ENCODE results near the gene UHRF1.

The UHRF1 gene

DNA sequence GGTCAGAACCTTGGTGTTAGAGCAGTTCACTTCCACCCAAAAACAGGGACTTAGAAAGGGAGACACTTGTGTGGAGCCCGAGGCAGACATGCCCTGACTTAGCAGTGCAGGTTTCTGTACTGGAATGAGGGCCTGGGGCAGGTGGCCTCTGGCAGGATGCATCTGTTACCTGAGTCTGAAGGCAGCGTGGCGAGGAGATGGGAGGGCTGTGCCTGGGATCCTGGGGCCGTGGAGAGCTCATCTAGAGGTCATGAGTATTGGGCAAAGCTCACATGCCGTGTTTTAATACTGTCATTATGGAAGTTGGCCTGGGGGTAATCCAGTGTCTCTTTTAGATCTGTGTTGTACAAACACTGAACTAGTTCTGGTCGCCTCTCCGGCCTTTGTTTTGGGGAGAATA, 81.0 kb downstream of the UHRF1 start:
- DNase-seq (ENCODE audit: low spot score), result no peak

- no peak for DNase-seq (ENCODE audit: low spot score)
These were observed 82.2 kb downstream of the UHRF1 start for GRCh38 chr19:4991538-4991937.

DNA sequence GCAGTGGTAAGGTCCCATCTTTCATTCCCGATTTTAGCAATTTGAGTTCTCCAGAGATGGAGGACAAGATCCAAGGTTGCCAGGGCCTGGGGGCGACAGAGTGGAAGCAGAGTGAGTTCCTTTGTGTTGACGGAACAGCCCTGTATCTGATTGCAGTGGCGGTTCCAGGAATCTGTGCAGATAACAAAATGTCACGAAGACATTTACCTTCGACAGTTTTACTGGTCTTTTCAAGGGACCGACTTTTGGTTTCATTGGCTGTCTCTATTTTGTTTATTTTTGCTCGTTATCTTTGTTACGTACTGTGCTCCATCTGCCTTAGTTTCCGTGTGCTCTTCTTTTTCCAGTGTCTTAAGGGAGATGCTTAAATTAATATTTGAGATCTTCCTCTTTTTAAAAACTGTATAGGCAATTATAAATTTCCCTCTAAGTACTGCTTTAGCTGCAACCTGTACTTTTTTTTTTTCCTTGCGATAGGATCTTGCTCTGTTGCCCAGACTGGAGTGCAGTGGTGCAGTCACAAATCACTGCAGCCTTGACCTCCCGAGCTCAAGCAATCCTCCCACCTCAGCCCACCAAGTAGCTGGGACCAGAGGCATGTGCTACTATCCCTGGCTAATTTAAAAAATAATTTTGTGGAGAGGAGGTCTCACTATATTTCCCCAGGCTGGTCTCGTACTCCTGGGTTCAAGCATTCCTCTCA, 82.8 kb downstream of the UHRF1 start:
- no peak for DNase-seq (ENCODE audit: low spot score)

DNA sequence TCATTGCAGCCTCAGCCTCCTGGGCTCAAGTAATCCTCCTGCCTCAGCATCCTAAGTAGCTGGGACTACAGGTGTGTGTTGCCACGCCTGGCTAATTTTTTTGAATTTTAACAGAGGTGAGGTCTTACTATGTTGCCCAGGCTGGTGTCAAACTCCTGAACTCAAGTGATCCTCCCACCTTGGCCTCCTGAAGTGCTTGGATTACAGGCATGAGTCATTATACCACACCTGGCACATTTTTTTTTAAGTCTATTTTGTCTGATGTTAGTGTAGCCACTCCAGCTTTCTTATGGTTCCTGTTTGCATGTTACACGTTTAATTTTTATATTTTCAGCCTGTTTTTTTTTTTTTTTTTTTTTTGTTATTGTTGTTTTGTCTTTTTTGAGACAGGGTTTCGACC, 84.4 kb downstream of the UHRF1 start:
- DNase-seq (ENCODE audit: low spot score), result no peak

GRCh38 chr19:4996701-4997100, 87.4 kb downstream of the UHRF1 start:
- DNase-seq (ENCODE audit: low spot score), result no peak

DNA sequence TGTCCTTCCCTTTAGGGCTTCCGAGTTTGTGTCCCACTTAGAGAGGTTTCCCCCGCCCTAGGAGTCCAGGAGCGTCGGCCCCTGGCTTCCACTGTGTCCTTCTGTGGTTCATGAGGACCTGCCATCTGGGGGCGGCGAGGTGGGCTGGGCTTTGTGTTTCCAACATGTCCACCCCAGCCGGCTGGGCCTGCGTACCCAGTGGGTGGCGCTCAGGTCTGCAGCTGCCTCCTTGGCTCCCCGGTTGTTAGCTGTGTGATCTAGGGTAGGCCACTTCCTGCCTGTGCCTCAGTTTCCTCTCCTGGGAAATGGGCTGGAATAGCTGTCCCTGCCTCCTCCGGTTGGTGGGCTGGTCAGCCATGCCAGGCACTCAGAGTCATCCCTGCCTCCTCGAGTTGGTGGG, 88.0 kb downstream of the UHRF1 start:
- no peak for DNase-seq (ENCODE audit: low spot score)

- no peak for DNase-seq (ENCODE audit: low spot score)
These were observed 90.9 kb downstream of the UHRF1 start for GRCh38 chr19:5000120-5000611.

- peak; percentile 60 for DNase-seq (ENCODE audit: low spot score)
These were observed 92.3 kb downstream of the UHRF1 start for GRCh38 chr19:5001615-5002014.

DNA sequence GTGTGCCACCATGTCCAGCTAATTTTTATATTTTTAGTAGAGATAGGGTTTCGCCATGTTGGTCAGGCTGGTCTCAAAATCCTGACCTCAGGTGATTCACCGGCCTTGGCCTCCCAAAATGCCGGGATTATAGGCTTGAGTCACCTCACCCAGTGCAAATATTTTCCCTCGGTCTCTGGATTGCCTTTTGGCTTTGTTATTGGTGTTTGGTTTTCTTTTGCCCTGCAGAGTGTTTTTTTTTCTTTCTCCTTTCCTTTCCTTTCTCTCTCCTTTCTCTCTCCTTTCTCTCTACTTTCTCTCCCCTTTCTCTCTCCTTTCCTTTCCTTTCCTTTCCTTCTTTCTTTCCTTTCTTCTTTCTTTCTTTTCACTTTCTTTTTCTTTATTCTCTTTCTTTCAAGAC, 92.8 kb downstream of the UHRF1 start:
- DNase-seq (ENCODE audit: low spot score), result peak; percentile 42

DNA sequence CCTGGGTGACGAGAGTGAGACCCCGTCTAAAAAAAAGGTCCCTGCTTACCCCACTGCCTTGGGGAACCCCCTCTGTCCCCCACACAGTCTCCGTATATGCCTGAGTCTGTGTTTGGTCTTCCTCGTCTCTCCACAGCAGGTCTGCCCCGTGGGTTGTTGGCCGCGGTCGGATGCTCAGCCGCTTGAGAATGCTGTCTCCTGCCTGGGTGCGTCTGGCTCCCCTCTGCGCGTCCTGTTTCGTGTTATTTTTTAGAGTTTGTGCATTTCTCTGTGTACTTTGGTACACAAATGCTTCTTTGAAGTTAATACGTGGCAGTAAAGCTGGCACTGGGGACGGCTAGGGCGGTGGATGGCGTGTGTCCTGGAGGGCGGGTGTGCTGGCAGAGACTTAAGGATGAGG, 94.5 kb downstream of the UHRF1 start:
- no peak for DNase-seq (ENCODE audit: low spot score)

DNA sequence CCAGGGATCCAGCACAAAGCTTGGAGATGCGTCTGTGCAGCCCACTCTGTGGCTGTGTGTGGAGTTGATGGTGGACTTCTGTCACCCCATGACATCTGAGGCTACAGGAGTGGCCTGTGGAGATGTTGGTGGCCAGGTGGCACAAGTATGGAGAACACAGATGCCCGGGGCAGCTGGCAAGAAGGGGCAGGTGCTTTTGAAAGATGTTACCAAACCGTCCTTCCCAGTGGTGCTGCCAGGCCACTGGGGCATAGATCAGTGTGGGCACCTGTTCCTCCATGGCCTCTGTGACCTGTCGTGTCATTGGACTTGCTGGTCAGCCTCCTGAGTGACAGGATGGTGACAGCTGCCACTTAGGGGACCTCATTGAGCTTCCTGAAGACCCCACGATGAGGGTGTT, 95.8 kb downstream of the UHRF1 start:
- DNase-seq (ENCODE audit: low spot score), result no peak

GRCh38 chr19:5006201-5006600, 96.9 kb downstream of the UHRF1 start:
- no peak for DNase-seq (ENCODE audit: low spot score)

- no peak for DNase-seq (ENCODE audit: low spot score)
These were observed 97.5 kb downstream of the UHRF1 start for GRCh38 chr19:5006821-5007220.

All from RKO (cell line).